Loucy (cell line): ENCODE data around the gene TP73.
A peak's percentile ranks its signal among the peaks of the same experiment; 100 is the strongest.

Source experiments
- EZH2phosphoT487 ChIP-seq: fragments of 200-600 bp; IDR thresholded peaks from 2 replicates; pipeline ENCODE4 v1.6.1; 2018; ENCODE audit warnings: antibody characterized with exemption, mild to moderate bottlenecking, moderate library complexity, borderline replicate concordance
- TF ChIP-seq, protein P1 (sequence below): fragments of 200-600 bp; sonication (generic); conservative IDR thresholded peaks from 2 replicates; pipeline ENCODE4 v1.5.1; 2014; ENCODE audit warnings: mild to moderate bottlenecking, antibody characterized with exemption, low read length

DNA sequence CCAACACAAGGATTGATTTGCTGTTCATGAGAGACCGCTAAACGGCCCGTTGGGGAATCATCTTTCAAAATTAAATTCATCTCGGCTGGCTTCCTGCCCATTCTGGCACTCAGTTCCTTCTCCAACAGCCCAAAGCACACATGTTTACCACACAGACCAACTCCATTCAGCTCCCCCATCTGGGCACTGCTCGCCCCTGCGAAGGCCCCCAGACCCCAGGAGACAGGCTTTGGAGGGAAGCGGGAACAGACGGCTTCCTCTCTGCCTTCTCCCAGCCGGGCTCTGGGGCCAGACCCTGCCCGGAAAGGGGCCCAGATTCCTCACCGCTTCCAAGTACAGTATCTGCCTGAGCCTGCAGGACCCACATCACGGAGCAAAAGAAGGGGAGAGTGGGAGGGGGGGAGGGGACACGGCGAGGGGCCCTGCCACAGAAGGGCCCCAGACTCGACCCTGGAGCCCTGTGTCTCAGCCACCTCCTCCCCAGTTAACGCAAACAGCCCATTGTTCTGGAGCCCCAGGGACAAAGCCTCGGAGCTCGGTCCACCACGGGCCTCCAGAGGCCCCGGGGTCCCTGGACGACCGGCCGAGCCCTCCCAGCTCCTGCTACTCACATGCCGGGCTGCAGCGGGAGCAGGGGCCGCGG lies 41.7 kb upstream of the TP73 start:
- TF ChIP-seq, protein P1, sequence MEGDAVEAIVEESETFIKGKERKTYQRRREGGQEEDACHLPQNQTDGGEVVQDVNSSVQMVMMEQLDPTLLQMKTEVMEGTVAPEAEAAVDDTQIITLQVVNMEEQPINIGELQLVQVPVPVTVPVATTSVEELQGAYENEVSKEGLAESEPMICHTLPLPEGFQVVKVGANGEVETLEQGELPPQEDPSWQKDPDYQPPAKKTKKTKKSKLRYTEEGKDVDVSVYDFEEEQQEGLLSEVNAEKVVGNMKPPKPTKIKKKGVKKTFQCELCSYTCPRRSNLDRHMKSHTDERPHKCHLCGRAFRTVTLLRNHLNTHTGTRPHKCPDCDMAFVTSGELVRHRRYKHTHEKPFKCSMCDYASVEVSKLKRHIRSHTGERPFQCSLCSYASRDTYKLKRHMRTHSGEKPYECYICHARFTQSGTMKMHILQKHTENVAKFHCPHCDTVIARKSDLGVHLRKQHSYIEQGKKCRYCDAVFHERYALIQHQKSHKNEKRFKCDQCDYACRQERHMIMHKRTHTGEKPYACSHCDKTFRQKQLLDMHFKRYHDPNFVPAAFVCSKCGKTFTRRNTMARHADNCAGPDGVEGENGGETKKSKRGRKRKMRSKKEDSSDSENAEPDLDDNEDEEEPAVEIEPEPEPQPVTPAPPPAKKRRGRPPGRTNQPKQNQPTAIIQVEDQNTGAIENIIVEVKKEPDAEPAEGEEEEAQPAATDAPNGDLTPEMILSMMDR, result 0 out of 2 replicates have a peak, but pooled peaks have one; percentile 15
- no peak for TF ChIP-seq EZH2phosphoT487
